Calu3 (cell line): Measurements from ENCODE around the gene SNX18. TPM values are rescaled to one million over a fixed set of nuclear protein-coding genes. Genes with fewer than 3 reads are reported as not detected.

Experiments
- BruUV-seq: library from RNA; stranded (reverse); fragments of 400-500 nt; replicated peaks from 2 replicates; lab custom pipeline; 2021; lab: Mats Ljungman, UMichigan
- CTCF ChIA-PET: fragments of 300-600 bp; sonication (Branson Sonifier 250); formaldehyde crosslinking; loops from one replicate; lab custom pipeline; 2022; ENCODE audit warnings: antibody characterized with exemption; lab: Charles Lee
- DNase-seq: peaks from one replicate; pipeline ENCODE4 v3.0.0; 2022
- H3K27ac Mint-ChIP-seq: one replicate; pipeline ENCODE4 v1.8.0; 2022; ENCODE audit warnings: mixed read lengths; ENCODE audit not compliant: unreplicated experiment
- H3K27me3 Mint-ChIP-seq: one replicate; pipeline ENCODE4 v1.8.0; 2022; ENCODE audit warnings: mixed read lengths; ENCODE audit not compliant: unreplicated experiment
- H3K36me3 Mint-ChIP-seq: one replicate; pipeline ENCODE4 v1.8.0; 2022; ENCODE audit warnings: mild to moderate bottlenecking, moderate library complexity, mixed read lengths; ENCODE audit not compliant: insufficient read depth, unreplicated experiment
- H3K4me1 Mint-ChIP-seq: one replicate; pipeline ENCODE4 v1.8.0; 2022; ENCODE audit warnings: mild to moderate bottlenecking, low read depth, mixed read lengths; ENCODE audit not compliant: unreplicated experiment
- H3K4me3 Mint-ChIP-seq: one replicate; pipeline ENCODE4 v1.8.0; 2022; ENCODE audit warnings: mild to moderate bottlenecking, low read depth, moderate library complexity, mixed read lengths; ENCODE audit not compliant: unreplicated experiment
- H3K9me3 Mint-ChIP-seq: one replicate; pipeline ENCODE4 v1.8.0; 2022; ENCODE audit warnings: low read depth, mixed read lengths; ENCODE audit not compliant: unreplicated experiment
- intact Hi-C: fragments of 100-400 bp; cut with micrococcal nuclease; formaldehyde crosslinking; loops from one replicate; pipeline ENCODE4 v1.10.0; 2022; ENCODE audit not compliant: unreplicated experiment
- total RNA-seq: library from RNA; stranded (reverse); gene quantifications from 2 replicates; pipeline ENCODE4 v1.2.3, GENCODE V29; 2022
- TF ChIP-seq, protein P1 (sequence below): fragments of 200-600 bp; IDR thresholded peaks from one replicate; pipeline ENCODE4 v1.8.0; 2022; ENCODE audit warnings: antibody characterized with exemption; ENCODE audit not compliant: unreplicated experiment

Gene SNX18
- total RNA-seq, 1 experiment from 2014 or later, result 22.8 TPM

DNA sequence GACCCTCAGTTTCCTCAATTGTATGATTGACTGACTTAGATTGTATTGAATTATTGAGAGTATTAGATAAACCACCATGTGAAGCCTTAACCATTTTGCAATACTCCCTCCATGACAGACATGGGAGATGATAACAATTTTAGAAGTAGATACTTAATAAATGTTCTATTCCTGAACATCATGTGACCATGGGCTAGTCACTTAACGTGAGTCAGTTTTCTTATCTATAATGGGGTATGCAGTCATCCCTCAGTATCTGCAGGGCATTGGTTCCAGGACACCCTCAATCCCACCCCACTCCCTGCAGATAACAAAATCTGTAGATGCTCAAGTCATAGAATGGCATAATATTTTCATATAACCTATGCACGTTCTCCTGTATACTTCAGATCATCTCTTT, 31.0 kb downstream of the SNX18 start:
- no peaks in the 10 kb centered on the region for H3K36me3 Mint-ChIP-seq
- DNase-seq, result no peak
- no peak overlapping the region for H3K27ac Mint-ChIP-seq
- no peaks in the 10 kb centered on the region for H3K4me1 Mint-ChIP-seq
- CTCF ChIA-PET, result interaction anchor here (0.5 kb wide), 1 partner anchor 14 kb away, joined by 4 read pairs; no protein-coding TSS in a partner anchor
- H3K9me3 Mint-ChIP-seq, result no peaks in the 10 kb centered on the region
- no peak overlapping the region for H3K4me3 Mint-ChIP-seq
- no TSS peak for BruUV-seq
- no peaks in the 10 kb centered on the region for H3K27me3 Mint-ChIP-seq
- TF ChIP-seq, protein P1, sequence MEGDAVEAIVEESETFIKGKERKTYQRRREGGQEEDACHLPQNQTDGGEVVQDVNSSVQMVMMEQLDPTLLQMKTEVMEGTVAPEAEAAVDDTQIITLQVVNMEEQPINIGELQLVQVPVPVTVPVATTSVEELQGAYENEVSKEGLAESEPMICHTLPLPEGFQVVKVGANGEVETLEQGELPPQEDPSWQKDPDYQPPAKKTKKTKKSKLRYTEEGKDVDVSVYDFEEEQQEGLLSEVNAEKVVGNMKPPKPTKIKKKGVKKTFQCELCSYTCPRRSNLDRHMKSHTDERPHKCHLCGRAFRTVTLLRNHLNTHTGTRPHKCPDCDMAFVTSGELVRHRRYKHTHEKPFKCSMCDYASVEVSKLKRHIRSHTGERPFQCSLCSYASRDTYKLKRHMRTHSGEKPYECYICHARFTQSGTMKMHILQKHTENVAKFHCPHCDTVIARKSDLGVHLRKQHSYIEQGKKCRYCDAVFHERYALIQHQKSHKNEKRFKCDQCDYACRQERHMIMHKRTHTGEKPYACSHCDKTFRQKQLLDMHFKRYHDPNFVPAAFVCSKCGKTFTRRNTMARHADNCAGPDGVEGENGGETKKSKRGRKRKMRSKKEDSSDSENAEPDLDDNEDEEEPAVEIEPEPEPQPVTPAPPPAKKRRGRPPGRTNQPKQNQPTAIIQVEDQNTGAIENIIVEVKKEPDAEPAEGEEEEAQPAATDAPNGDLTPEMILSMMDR, result no peak
- intact Hi-C loops, result no loop called here

DNA sequence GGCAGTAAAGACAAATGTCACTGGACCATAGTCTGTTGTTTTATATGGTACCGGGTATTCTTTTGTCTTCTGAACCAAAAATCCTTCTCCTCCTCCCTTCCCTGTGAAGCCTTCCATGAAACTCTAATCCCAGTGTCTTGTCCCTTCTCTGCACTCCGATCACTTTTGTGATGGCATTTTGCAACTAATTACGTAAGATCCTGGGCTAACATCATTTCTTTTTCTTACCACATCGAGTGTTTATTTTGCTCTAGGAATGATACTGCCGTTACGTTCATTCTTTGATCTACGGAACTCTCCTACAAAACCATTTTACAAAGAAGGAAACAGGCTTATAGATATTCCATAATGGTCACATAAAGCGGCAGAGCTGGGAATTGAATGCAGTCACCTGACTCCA, 33.7 kb downstream of the SNX18 start:
- Mint-ChIP-seq H3K27me3 (no peaks in the 10 kb centered on the region), H3K36me3 (no peaks in the 10 kb centered on the region), H3K4me1 (no peaks in the 10 kb centered on the region), H3K4me3 (no peak overlapping the region), H3K9me3 (no peaks in the 10 kb centered on the region), H3K27ac (no peak overlapping the region)
- TF ChIP-seq, protein P1, result no peak
- CTCF ChIA-PET, result no interaction called here
- no TSS peak for BruUV-seq
- no peak for DNase-seq
- intact Hi-C loops, result no loop called here

DNA sequence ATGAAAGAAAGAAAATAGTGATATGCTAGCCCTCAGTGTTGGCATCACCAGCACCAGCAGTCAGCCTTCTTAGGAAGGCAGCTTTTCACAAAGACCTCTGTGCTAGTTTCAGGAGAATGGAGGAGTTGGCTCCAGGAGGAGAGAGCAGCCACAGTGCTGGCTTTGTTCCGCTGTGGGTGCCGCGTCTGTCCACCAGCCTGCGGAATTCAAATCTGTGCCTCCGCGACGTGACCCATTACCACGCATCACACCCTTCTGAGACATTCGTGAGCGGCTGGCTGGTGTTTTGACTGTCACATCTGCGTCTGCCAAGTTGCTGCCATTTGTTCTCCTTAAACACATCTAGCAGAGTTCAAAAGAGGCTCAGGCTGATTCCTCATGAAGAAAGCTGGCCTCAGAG, 34.4 kb downstream of the SNX18 start:
- no peaks in the 10 kb centered on the region for H3K36me3 Mint-ChIP-seq
- no peak overlapping the region for H3K4me3 Mint-ChIP-seq
- TF ChIP-seq, protein P1, result no peak
- no TSS peak for BruUV-seq
- DNase-seq, result no peak
- H3K27ac Mint-ChIP-seq, result no peak overlapping the region
- H3K9me3 Mint-ChIP-seq, result no peaks in the 10 kb centered on the region
- H3K27me3 Mint-ChIP-seq, result no peaks in the 10 kb centered on the region
- CTCF ChIA-PET, result no interaction called here
- H3K4me1 Mint-ChIP-seq, result no peaks in the 10 kb centered on the region
- intact Hi-C loops, result no loop called here

DNA sequence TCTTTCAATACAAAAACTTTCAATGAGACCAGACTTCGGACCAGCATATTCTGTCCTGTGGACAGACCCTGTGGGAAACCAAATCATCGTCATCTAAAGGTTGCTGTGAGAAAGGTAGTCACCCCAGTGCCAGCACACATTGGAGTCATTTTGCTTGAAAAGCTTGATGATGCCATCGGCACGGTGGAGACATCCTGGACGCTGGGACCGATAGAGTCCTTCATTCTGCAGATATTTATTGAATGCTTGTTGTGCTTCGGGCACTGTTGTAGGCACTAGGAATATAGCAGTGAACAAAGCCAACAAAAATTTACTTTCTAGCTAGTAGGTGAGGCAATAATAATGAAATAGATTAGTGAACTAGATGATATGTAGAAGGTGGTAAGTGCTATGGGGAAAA, 34.9 kb downstream of the SNX18 start:
- Mint-ChIP-seq H3K9me3 (no peaks in the 10 kb centered on the region), H3K27ac (no peak overlapping the region), H3K4me3 (no peak overlapping the region), H3K36me3 (no peaks in the 10 kb centered on the region), H3K4me1 (no peaks in the 10 kb centered on the region), H3K27me3 (no peaks in the 10 kb centered on the region)
- DNase-seq, result no peak
- TF ChIP-seq, protein P1, result no peak
- CTCF ChIA-PET, result no interaction called here
- intact Hi-C loops, result no loop called here
- BruUV-seq, result no TSS peak
